Activated CD4-positive, alpha-beta T cell treated with anti-CD3 and anti-CD28 coated beads for 4 hours (primary cell): ENCODE data around the gene HTR5A.

Experiments
- DNase-seq, 2 donors: peaks; one replicate each; pipeline ENCODE4 v3.0.0-alpha.2; 2020

Gene HTR5A

DNA sequence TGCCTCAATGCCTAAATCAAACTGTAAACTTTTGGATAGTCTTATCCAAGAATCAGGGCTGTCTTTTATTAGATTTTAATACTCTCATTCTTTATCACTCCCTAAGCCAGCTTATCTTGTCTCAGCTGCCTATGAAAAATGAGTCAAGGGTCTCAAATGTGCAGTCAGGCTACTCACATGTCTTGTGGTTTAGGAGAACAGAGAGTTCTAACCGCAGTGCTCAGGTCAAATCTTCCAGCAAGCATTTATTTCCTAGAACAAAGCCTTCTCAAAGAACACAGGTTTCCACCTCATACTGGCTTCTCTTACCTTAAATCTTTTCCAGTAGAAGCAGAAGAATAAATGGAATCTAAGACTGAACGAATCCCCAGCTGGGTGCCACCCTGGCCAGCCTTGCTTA is 23.5 kb downstream of the HTR5A start:
- no peak for DNase-seq

DNA sequence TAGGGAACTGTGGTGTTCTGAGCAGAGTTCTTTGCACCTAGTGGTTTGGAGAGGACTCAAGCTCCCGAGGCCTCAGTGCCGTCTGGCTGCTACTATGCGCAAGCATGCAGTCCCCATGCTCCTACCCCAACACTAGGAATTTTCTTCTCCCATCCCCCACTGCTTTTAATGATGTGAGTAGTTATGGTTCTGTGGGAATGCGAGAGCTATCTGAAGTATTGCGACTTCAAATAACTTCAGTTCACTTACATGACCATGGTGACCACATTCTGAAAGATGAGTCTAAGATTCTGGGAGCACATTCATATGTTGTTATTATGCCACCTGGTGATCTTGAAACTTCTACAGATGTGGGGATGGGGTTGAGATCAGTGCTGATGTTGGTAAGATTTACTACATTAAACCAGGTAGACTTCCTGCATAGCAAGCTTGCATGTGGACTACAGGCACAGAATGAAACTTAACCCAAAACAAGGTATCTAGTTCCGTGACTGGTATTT is 24.6 kb downstream of the HTR5A start:
- no peak for DNase-seq

- DNase-seq = no peak
Measured at GRCh38 chr7:155097338-155097737, 27.2 kb downstream of the HTR5A start.

GRCh38 chr7:155103839-155104238 is 33.7 kb downstream of the HTR5A start:
- no peak for DNase-seq

- no peak for DNase-seq
Measured at GRCh38 chr7:155104913-155105312, 34.8 kb downstream of the HTR5A start.

GRCh38 chr7:155106356-155106755 is 36.2 kb downstream of the HTR5A start:
- DNase-seq = no peak

GRCh38 chr7:155107126-155107525 is 37.0 kb downstream of the HTR5A start:
- no peak for DNase-seq

DNA sequence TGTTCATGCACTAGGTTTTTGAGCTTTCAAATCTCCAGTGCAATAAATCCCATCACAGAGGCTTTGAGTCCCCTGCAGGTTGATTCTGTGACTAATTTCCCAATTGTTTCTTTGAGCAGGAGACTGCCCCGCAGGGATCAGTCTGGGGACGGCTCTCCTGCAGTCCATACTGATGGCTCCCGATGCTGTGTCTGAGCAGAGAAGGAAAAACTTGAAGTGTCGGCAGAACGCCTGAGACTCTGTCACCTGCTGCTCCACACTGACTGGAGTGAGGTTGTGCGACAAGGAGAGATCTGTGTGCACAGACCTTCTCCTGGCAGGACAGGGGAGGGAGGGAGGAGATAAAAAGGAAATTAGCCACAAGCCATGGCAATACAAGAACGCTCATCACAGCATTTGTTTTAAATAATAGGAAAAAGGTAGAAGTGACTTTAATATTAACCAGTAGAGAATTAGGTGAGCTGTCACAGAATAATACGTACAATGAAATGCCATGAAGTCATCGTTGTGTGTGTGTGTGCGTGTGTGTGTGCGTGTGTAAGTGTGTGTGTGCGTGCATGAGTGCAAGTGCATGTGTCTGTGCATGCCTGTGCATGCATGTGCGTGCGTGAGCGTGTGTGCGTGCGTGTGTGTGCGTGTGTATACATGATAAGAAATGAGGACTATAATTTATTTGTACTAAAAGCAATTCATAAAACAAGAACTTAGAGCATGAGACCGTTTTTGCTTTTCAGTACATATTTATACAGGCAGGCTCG is 38.2 kb downstream of the HTR5A start:
- DNase-seq = no peak

- no peak for DNase-seq
Measured at GRCh38 chr7:155109121-155109520, 39.0 kb downstream of the HTR5A start.

DNA sequence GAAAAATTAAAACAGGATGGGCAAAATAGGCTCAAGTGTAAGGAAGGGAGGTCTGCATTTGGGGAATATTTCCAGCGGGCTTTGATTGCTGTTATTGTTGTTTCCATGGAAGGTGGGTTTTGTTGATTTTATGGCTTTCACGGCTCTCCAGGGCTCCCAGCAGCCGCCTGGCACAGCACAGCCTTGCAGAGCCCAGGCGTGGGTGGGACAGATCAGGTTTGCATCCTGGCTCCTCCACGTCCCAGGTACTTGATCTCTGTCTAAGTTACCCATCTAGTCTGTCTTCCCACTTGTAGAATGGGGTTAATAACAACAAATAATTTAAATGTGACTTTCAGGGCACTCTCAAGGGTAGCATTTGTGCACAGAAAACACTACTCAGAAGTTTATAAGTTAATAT is 45.2 kb downstream of the HTR5A start:
- no peak for DNase-seq

GRCh38 chr7:155119801-155120382 is 49.8 kb downstream of the HTR5A start:
- DNase-seq = no peak

DNA sequence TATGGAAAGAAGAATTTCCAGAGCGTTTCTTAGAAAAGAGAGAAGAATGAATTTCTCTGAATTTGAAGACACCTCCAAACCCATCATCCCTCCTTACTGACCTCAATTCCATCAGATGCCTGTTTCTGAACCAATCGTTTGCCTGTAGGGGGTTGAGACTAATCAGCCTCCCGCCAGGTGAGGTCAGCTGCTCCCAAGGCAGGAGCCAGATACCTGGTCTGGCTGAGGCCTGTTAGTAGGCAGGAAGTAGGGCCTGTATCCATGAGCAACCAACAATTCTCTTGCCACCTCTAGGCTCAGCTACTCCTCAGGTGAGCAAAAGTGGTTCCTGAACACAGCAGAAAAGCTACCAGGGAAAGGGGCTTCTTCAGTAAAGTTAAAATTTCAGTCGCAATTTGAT is 50.3 kb downstream of the HTR5A start:
- no peak for DNase-seq

- DNase-seq = no peak
Measured at GRCh38 chr7:155122831-155123230, 52.7 kb downstream of the HTR5A start.

DNA sequence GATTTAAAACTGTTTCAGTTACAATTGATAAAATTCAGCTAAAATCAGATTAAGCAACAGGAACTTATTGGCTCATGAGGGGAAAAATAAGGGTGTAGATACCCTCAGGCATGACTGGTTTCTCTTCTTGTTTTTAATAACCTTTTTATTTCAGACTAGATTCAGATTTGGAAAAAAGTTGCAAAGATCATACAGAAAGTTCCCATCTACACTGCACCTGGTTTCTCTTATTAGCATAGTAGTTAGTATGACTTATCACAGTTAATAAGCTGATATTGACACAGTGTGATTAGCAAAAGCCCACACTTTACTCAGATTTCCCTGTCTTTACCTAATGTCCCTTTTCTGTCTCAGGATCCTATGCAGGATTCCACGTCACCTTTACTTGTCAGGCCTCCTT is 53.3 kb downstream of the HTR5A start:
- DNase-seq = no peak

GRCh38 chr7:155124706-155125105 is 54.6 kb downstream of the HTR5A start:
- no peak for DNase-seq

GRCh38 chr7:155129186-155129585 is 59.1 kb downstream of the HTR5A start:
- DNase-seq = no peak

- no peak for DNase-seq
Measured at GRCh38 chr7:155129789-155130188, 59.7 kb downstream of the HTR5A start.

DNA sequence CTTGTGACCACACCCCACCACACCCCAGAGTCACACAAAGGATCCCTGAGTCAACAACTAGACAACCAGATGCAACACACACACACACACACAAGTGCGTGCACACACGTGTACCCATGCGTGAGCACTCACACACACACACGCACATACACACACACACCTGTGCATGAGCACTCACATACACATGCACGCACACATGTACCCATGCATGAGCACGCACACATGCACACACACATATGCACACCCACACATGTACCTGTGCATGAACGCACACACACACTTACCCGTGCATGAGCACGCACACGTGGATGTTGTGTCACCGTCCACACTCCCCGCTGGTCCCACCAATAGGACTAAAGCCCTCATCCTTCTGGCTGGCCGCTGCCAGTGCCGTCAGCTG is 60.4 kb downstream of the HTR5A start:
- no peak for DNase-seq

DNA sequence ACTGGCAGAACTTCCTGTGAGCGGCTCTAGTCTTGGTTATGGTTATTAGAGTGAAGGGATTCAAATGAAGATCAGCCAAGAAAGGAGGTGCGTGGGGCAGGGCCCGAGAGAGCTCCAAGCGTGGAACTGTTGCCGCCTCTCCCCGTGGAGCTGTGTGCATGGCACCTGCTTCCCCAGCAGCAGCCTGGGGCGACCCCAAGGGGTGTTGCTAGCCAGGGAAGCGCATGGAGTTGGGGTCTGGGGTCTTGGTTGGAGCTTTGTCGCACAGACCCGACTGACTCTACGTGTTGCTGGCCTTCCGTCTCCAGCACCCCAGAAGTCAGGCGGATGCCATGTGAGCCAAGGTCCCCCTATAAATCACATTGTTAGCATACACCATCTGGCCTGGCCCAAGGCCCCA is 61.0 kb downstream of the HTR5A start:
- DNase-seq = no peak

DNA sequence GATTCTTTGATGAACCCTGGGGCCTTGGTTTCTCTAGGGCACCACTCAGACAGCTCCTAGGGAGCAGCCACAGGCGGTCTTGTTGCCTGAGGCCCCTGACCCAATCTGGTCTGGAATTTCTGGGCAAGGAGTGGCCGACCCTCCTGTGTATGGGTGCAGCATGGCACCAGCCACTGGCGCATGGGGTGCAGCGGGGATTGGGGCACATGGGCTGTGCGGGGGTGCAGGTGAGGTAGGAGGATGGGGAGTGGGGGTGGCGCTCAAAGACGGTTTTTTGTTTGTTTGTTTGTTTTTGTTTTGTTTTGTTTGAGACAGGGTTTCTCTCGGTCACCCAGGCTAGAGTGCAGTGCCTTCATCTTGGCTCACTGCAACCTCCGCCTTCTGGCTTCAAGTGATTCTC is 62.3 kb downstream of the HTR5A start:
- DNase-seq = no peak

DNA sequence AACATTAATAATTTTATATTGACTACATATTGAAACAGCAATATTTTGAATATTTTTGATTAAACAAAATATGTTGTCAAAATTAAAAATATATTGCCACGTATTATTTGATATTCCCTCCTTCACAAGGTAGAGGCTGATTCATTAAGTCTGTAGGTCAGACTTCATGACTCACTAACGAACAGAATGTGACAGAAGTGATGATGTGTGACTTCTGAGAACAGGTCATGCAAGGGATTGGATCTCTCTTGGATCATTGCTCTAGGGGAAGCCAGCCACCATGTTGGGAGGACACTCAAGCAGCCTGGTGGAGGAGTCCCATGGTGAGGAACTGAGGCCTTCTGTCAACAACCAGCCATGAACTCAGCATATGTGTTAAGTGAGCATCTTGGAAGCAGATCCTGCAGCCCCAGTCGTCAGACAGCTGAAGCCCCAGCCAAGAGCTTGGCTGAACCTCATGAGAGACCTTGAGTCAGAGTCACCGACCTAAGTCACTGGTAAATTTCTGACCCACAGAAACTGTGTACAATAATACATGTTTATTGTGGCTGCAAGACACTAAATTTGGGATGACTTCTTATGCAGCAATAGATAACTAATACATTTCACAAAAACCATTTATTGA is 66.6 kb downstream of the HTR5A start:
- no peak for DNase-seq
